Measurements from ENCODE around the gene ZNF316. TPM values are rescaled to one million over a fixed set of nuclear protein-coding genes. Genes with fewer than 3 reads are reported as not detected.

ZNF316 gene
- 60.3 TPM for total RNA-seq

DNA sequence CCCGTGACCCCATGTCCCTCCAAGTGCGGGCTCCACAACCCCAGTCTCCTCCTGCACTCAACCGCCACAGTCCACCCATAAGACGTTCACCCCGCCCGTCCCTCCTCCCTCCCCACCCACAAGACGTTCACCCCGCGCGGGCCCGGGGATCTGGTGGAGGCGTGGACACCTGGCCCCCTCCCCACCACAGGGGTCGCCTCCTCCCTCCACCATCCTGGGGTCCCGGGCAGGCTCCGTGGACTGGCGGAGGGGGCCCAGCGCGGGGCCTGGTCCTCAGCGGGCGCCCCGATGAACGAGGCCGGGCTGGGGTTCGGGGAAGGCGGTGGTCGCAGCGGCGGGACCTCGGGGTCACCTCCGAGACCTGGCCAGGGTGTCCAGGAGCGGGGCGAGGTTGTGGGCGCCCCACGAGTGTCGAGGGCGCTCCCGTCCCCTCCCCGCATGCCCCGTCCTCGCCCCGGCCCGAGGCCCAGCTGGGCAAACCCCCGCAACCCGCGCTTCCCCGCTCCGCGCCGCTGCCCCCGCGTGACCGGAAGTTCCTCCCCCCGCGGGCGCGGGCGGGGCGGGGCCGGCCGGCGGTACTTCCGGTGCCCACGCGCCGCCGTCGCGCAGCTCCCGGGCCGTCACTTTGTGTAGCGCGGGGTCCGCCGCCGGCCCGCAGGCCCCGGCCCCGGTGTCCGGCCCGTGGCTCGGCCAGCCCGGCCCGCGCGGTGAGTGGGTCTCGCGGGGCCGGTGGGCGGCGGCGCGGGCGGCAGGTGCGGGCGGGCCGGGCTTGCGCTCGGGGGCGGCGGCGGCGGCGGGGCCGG is at the start of gene ZNF316:
TSS of gene ZNF316 (plus strand) at position 578 of the 803 bp plus-strand sequence. CDS start 5,092 bp downstream, outside the sequence.
- DNase-seq (ENCODE audit: low spot score in 2 of 2), result peak in 1 of 2 donors; percentile 75
- Histone ChIP-seq H3K9me3 (no peaks in the 10 kb centered on the region), H3K27ac (peak within 1 kb of the TSS; percentile 82), H3K27me3 (no peaks in the 10 kb centered on the region), H3K36me3 (peaks cover 0 to 16% of the 10 kb centered on the region in 2 donors), H3K4me3 (peak within 1 kb of the TSS; percentile 97 to 99), H3K4me1 (peaks cover 4 to 12% of the 10 kb centered on the region in 2 donors)
- intact Hi-C loops (cut with DNase I), result loop anchor here (5.0 kb wide), 1 partner anchor 70 kb away; the partner anchor contains the start of gene ZNF12
- TF ChIP-seq, protein P1, sequence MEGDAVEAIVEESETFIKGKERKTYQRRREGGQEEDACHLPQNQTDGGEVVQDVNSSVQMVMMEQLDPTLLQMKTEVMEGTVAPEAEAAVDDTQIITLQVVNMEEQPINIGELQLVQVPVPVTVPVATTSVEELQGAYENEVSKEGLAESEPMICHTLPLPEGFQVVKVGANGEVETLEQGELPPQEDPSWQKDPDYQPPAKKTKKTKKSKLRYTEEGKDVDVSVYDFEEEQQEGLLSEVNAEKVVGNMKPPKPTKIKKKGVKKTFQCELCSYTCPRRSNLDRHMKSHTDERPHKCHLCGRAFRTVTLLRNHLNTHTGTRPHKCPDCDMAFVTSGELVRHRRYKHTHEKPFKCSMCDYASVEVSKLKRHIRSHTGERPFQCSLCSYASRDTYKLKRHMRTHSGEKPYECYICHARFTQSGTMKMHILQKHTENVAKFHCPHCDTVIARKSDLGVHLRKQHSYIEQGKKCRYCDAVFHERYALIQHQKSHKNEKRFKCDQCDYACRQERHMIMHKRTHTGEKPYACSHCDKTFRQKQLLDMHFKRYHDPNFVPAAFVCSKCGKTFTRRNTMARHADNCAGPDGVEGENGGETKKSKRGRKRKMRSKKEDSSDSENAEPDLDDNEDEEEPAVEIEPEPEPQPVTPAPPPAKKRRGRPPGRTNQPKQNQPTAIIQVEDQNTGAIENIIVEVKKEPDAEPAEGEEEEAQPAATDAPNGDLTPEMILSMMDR (IDR thresholded peaks at IDR 0.05), result no peak

DNA sequence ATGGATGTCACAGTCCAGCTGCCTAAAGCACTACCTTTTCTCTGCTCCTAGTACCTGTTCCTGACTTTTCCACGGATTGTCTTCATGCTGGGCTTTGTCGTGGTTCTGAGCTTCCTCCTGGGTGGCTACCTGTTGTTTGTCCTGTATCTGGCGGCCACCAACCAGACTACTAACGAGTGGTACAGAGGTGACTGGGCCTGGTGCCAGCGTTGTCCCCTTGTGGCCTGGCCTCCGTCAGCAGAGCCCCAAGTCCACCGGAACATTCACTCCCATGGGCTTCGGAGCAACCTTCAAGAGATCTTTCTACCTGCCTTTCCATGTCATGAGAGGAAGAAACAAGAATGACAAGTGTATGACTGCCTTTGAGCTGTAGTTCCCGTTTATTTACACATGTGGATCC is 48.6 kb upstream of the ZNF316 start:
- Histone ChIP-seq H3K4me1 (peaks cover 7 to 11% of the 10 kb centered on the region in 2 donors), H3K36me3 (peaks cover 39 to 44% of the 10 kb centered on the region in 2 donors), H3K4me3 (no peak overlapping the region), H3K27ac (no peak overlapping the region), H3K9me3 (no peaks in the 10 kb centered on the region), H3K27me3 (no peaks in the 10 kb centered on the region)
- TF ChIP-seq, protein P1 (IDR thresholded peaks at IDR 0.05), result no peak
- intact Hi-C loops (cut with DNase I), result loop anchor here (2.0 kb wide), 1 partner anchor 50 kb away; no protein-coding TSS in a partner anchor
- no peak for DNase-seq (ENCODE audit: low spot score in 2 of 2)

DNA sequence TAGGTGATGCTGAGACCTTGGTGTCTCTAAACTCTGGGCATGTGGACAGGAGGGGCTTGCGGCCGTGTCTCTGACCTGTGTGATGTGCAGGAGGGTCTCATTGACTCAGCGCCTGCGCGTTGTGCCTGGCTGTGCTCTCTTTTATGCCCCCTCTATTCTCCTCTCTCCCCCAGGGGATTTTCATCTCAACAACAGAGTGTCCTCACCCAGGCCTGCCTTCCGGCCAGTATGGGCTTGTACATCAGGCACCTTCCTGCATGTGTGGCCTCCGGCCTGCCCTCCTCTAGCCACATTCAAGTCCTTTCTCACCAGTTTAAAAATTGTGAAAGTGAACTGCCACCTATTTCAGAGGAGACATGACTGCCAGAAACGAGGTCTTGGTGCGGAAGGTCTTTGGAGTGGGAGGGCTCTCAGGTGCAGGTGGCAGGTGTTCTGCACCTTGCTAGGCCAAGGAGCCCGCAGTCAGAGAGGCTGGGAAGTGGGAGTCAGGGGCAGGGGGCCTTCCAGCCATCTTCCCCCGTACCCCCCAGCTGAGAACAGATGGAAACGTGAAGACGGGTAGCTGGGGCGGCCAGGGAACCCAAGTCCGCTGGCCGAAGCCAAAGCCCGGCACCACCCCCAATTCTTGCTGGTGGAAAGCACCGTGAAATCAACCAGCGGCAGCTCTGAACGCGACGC is 47.8 kb upstream of the ZNF316 start:
- Histone ChIP-seq H3K27ac (peak overlapping the region; percentile 61 to 62), H3K36me3 (peaks cover 41 to 46% of the 10 kb centered on the region in 2 donors), H3K9me3 (no peaks in the 10 kb centered on the region)

GRCh38 chr7:6589829-6590644 is 47.1 kb upstream of the ZNF316 start, which contains the start of gene INTS15:
INTS15 (plus strand) TSS chr7:6590021; CDS start chr7:6590284, 263 bp downstream.
- peak; percentile 11 to 82 for DNase-seq (ENCODE audit: low spot score in 2 of 2)
- H3K36me3 ChIP-seq, result peaks cover 41 to 48% of the 10 kb centered on the region in 2 donors
- peak within 1 kb of the TSS; percentile 83 to 88 for H3K4me3 ChIP-seq
- no peaks in the 10 kb centered on the region for H3K27me3 ChIP-seq
- no peaks in the 10 kb centered on the region for H3K9me3 ChIP-seq
- peak within 1 kb of the TSS; percentile 64 to 86 for H3K27ac ChIP-seq
- TF ChIP-seq, protein P1 (IDR thresholded peaks at IDR 0.05), result peak in 2 of 3 experiments; percentile 41 to 98
- H3K4me1 ChIP-seq, result peaks cover 7 to 11% of the 10 kb centered on the region in 2 donors
- intact Hi-C loops (cut with DNase I), result loop anchor here (2.0 kb wide), 1 partner anchor 49 kb away; no protein-coding TSS in a partner anchor

More for the DNA sequence above, 47.8 kb upstream of the ZNF316 start:
- Histone ChIP-seq H3K27me3 (no peaks in the 10 kb centered on the region), H3K4me1 (peaks cover 7 to 11% of the 10 kb centered on the region in 2 donors), H3K4me3 (peak overlapping the region; percentile 83 to 88)
- no peak for DNase-seq (ENCODE audit: low spot score in 2 of 2)
- intact Hi-C loops (cut with DNase I), result loop anchor here (2.0 kb wide), 1 partner anchor 50 kb away; no protein-coding TSS in a partner anchor
- TF ChIP-seq, protein P1 (IDR thresholded peaks at IDR 0.05), result no peak

- Histone ChIP-seq H3K4me3 (peak overlapping the region; percentile 83 to 88), H3K4me1 (peaks cover 7 to 11% of the 10 kb centered on the region in 2 donors), H3K27me3 (no peaks in the 10 kb centered on the region), H3K36me3 (peaks cover 41 to 48% of the 10 kb centered on the region in 2 donors), H3K27ac (peak overlapping the region; percentile 64 to 86), H3K9me3 (no peaks in the 10 kb centered on the region)
- intact Hi-C loops (cut with DNase I), result no loop called here
- TF ChIP-seq, protein P1 (IDR thresholded peaks at IDR 0.05), result no peak
- no peak for DNase-seq (ENCODE audit: low spot score in 2 of 2)
These were observed 46.4 kb upstream of the ZNF316 start for GRCh38 chr7:6590645-6591110.
